ENCODE data around the gene EDIL3. TPM values are rescaled to one million over a fixed set of nuclear protein-coding genes. Genes with fewer than 3 reads are reported as not detected.

The EDIL3 gene
- total RNA-seq, 1 donor from 2014 or later: not detected

- no peaks in the 10 kb centered on the region for H3K4me1 Mint-ChIP-seq (ENCODE audit: low read depth)
- no peaks in the 10 kb centered on the region for H3K27me3 Mint-ChIP-seq (ENCODE audit: insufficient read depth)
- H3K36me3 Mint-ChIP-seq (ENCODE audit: low read depth): no peaks in the 10 kb centered on the region
- intact Hi-C loops (cut with micrococcal nuclease): no loop called here
- no peak overlapping the region for H3K27ac Mint-ChIP-seq
- H3K4me3 Mint-ChIP-seq: no peak overlapping the region
- DNase-seq (ENCODE audit: low spot score): no peak
- no peaks in the 10 kb centered on the region for H3K9me3 Mint-ChIP-seq
Observed at GRCh38 chr5:84227236-84227635, 157.4 kb downstream of the EDIL3 start.

GRCh38 chr5:84218546-84218945, 166.1 kb downstream of the EDIL3 start:
- intact Hi-C loops (cut with micrococcal nuclease): no loop called here
- Mint-ChIP-seq H3K4me3 (no peak overlapping the region), H3K27ac (no peak overlapping the region)

GRCh38 chr5:84215521-84215920, 169.2 kb downstream of the EDIL3 start:
- intact Hi-C loops (cut with micrococcal nuclease): no loop called here

More at GRCh38 chr5:84218546-84218945, 166.1 kb downstream of the EDIL3 start:
- no peaks in the 10 kb centered on the region for H3K36me3 Mint-ChIP-seq (ENCODE audit: low read depth)
- H3K27me3 Mint-ChIP-seq (ENCODE audit: insufficient read depth): no peaks in the 10 kb centered on the region
- no peak for DNase-seq (ENCODE audit: low spot score)
- H3K4me1 Mint-ChIP-seq (ENCODE audit: low read depth): no peaks in the 10 kb centered on the region
- H3K9me3 Mint-ChIP-seq: no peaks in the 10 kb centered on the region

GRCh38 chr5:84213861-84214260, 170.8 kb downstream of the EDIL3 start:
- DNase-seq (ENCODE audit: low spot score): no peak
- no peak overlapping the region for H3K27ac Mint-ChIP-seq
- intact Hi-C loops (cut with micrococcal nuclease): no loop called here

More at GRCh38 chr5:84215521-84215920, 169.2 kb downstream of the EDIL3 start:
- Mint-ChIP-seq H3K27me3 (ENCODE audit: insufficient read depth) (no peaks in the 10 kb centered on the region), H3K36me3 (ENCODE audit: low read depth) (no peaks in the 10 kb centered on the region), H3K27ac (no peak overlapping the region), H3K4me3 (no peak overlapping the region), H3K9me3 (no peaks in the 10 kb centered on the region), H3K4me1 (ENCODE audit: low read depth) (no peaks in the 10 kb centered on the region)
- DNase-seq (ENCODE audit: low spot score): no peak

GRCh38 chr5:84213212-84213611, 171.5 kb downstream of the EDIL3 start:
- no peak overlapping the region for H3K27ac Mint-ChIP-seq

More at GRCh38 chr5:84213861-84214260, 170.8 kb downstream of the EDIL3 start:
- Mint-ChIP-seq H3K4me1 (ENCODE audit: low read depth) (no peaks in the 10 kb centered on the region), H3K36me3 (ENCODE audit: low read depth) (no peaks in the 10 kb centered on the region), H3K4me3 (no peak overlapping the region), H3K27me3 (ENCODE audit: insufficient read depth) (no peaks in the 10 kb centered on the region), H3K9me3 (no peaks in the 10 kb centered on the region)

GRCh38 chr5:84204772-84205171, 179.9 kb downstream of the EDIL3 start:
- DNase-seq (ENCODE audit: low spot score): no peak
- Mint-ChIP-seq H3K4me1 (ENCODE audit: low read depth) (no peaks in the 10 kb centered on the region), H3K27ac (no peak overlapping the region), H3K9me3 (no peaks in the 10 kb centered on the region), H3K36me3 (ENCODE audit: low read depth) (no peaks in the 10 kb centered on the region), H3K4me3 (no peak overlapping the region), H3K27me3 (ENCODE audit: insufficient read depth) (no peaks in the 10 kb centered on the region)
- intact Hi-C loops (cut with micrococcal nuclease): no loop called here

More at GRCh38 chr5:84213212-84213611, 171.5 kb downstream of the EDIL3 start:
- Mint-ChIP-seq H3K27me3 (ENCODE audit: insufficient read depth) (no peaks in the 10 kb centered on the region), H3K4me1 (ENCODE audit: low read depth) (no peaks in the 10 kb centered on the region), H3K9me3 (no peaks in the 10 kb centered on the region), H3K4me3 (no peak overlapping the region), H3K36me3 (ENCODE audit: low read depth) (no peaks in the 10 kb centered on the region)
- DNase-seq (ENCODE audit: low spot score): no peak
- intact Hi-C loops (cut with micrococcal nuclease): no loop called here

GRCh38 chr5:84202136-84202535, 182.5 kb downstream of the EDIL3 start:
- no peak for DNase-seq (ENCODE audit: low spot score)
- Mint-ChIP-seq H3K27ac (no peak overlapping the region), H3K36me3 (ENCODE audit: low read depth) (no peaks in the 10 kb centered on the region), H3K27me3 (ENCODE audit: insufficient read depth) (no peaks in the 10 kb centered on the region), H3K4me1 (ENCODE audit: low read depth) (no peaks in the 10 kb centered on the region), H3K4me3 (no peak overlapping the region), H3K9me3 (no peaks in the 10 kb centered on the region)
- intact Hi-C loops (cut with micrococcal nuclease): no loop called here

- Mint-ChIP-seq H3K27ac (no peak overlapping the region), H3K9me3 (no peaks in the 10 kb centered on the region), H3K4me3 (no peak overlapping the region), H3K27me3 (ENCODE audit: insufficient read depth) (no peaks in the 10 kb centered on the region), H3K36me3 (ENCODE audit: low read depth) (no peaks in the 10 kb centered on the region), H3K4me1 (ENCODE audit: low read depth) (no peaks in the 10 kb centered on the region)
- intact Hi-C loops (cut with micrococcal nuclease): no loop called here
- no peak for DNase-seq (ENCODE audit: low spot score)
Observed at GRCh38 chr5:84197538-84197937, 187.1 kb downstream of the EDIL3 start.

GRCh38 chr5:84191281-84191680, 193.4 kb downstream of the EDIL3 start:
- Mint-ChIP-seq H3K4me1 (ENCODE audit: low read depth) (no peaks in the 10 kb centered on the region), H3K27me3 (ENCODE audit: insufficient read depth) (no peaks in the 10 kb centered on the region), H3K27ac (no peak overlapping the region), H3K36me3 (ENCODE audit: low read depth) (no peaks in the 10 kb centered on the region), H3K9me3 (no peaks in the 10 kb centered on the region), H3K4me3 (no peak overlapping the region)
- intact Hi-C loops (cut with micrococcal nuclease): no loop called here
- DNase-seq (ENCODE audit: low spot score): no peak

GRCh38 chr5:84184857-84185256, 199.8 kb downstream of the EDIL3 start:
- Mint-ChIP-seq H3K4me1 (ENCODE audit: low read depth) (no peaks in the 10 kb centered on the region), H3K9me3 (no peaks in the 10 kb centered on the region), H3K27me3 (ENCODE audit: insufficient read depth) (no peaks in the 10 kb centered on the region), H3K36me3 (ENCODE audit: low read depth) (no peaks in the 10 kb centered on the region), H3K27ac (no peak overlapping the region), H3K4me3 (no peak overlapping the region)
- intact Hi-C loops (cut with micrococcal nuclease): no loop called here
- DNase-seq (ENCODE audit: low spot score): no peak

- Mint-ChIP-seq H3K4me3 (no peak overlapping the region), H3K4me1 (ENCODE audit: low read depth) (no peaks in the 10 kb centered on the region), H3K36me3 (ENCODE audit: low read depth) (no peaks in the 10 kb centered on the region), H3K27me3 (ENCODE audit: insufficient read depth) (no peaks in the 10 kb centered on the region), H3K9me3 (no peaks in the 10 kb centered on the region), H3K27ac (no peak overlapping the region)
- no peak for DNase-seq (ENCODE audit: low spot score)
- intact Hi-C loops (cut with micrococcal nuclease): no loop called here
Observed at GRCh38 chr5:84181093-84181492, 203.6 kb downstream of the EDIL3 start.

GRCh38 chr5:84168841-84169240, 215.8 kb downstream of the EDIL3 start:
- Mint-ChIP-seq H3K4me3 (no peak overlapping the region), H3K4me1 (ENCODE audit: low read depth) (no peaks in the 10 kb centered on the region), H3K27me3 (ENCODE audit: insufficient read depth) (no peaks in the 10 kb centered on the region), H3K27ac (no peak overlapping the region), H3K36me3 (ENCODE audit: low read depth) (no peaks in the 10 kb centered on the region), H3K9me3 (no peaks in the 10 kb centered on the region)
- DNase-seq (ENCODE audit: low spot score): no peak
- intact Hi-C loops (cut with micrococcal nuclease): no loop called here

GRCh38 chr5:84163671-84164070, 221.0 kb downstream of the EDIL3 start:
- no peak for DNase-seq (ENCODE audit: low spot score)
- Mint-ChIP-seq H3K4me3 (no peak overlapping the region), H3K36me3 (ENCODE audit: low read depth) (no peaks in the 10 kb centered on the region), H3K4me1 (ENCODE audit: low read depth) (no peaks in the 10 kb centered on the region), H3K27me3 (ENCODE audit: insufficient read depth) (no peaks in the 10 kb centered on the region), H3K27ac (no peak overlapping the region), H3K9me3 (no peaks in the 10 kb centered on the region)
- intact Hi-C loops (cut with micrococcal nuclease): no loop called here

- DNase-seq (ENCODE audit: low spot score): no peak
- no peaks in the 10 kb centered on the region for H3K9me3 Mint-ChIP-seq
Observed at GRCh38 chr5:84162695-84163094, 222.0 kb downstream of the EDIL3 start.

More at GRCh38 chr5:84162695-84163094, 222.0 kb downstream of the EDIL3 start:
- no peak overlapping the region for H3K4me3 Mint-ChIP-seq
- H3K27me3 Mint-ChIP-seq (ENCODE audit: insufficient read depth): no peaks in the 10 kb centered on the region
- intact Hi-C loops (cut with micrococcal nuclease): no loop called here
- H3K36me3 Mint-ChIP-seq (ENCODE audit: low read depth): no peaks in the 10 kb centered on the region
- H3K4me1 Mint-ChIP-seq (ENCODE audit: low read depth): no peaks in the 10 kb centered on the region
- no peak overlapping the region for H3K27ac Mint-ChIP-seq

Measured in activated T-helper 1 cell treated with anti-CD3 and anti-CD28 coated beads, Interleukin-12 subunit alpha, Interleukin-12 subunit beta, Interleukin-2, Interleukin-4 antibody, amounts not matched to agents 30 ng/mL and 10 ng/mL and 1 ng/mL, durations not matched to agents 14 hours and 24 hours and 36 hours (primary cell).